SK-N-SH (cell line): Measurements from ENCODE around the gene CANT1. TPM values are rescaled to one million over a fixed set of nuclear protein-coding genes. Genes with fewer than 3 reads are reported as not detected.

Source experiments
- CTCF ChIA-PET: fragments of 300-600, 350-600 bp; formaldehyde crosslinking; extraction: SDS; loops from one replicate; lab custom pipeline; 2021; lab: Yijun Ruan, JAX
- POLR2A ChIA-PET: fragments of 350-600 bp; sonication (Branson Sonifier 250); formaldehyde crosslinking; extraction: SDS; loops from one replicate; lab custom pipeline; 2020; ENCODE audit warnings: antibody characterized with exemption, inconsistent platforms; lab: Yijun Ruan, JAX
- DNase-seq: peaks from one replicate; pipeline ENCODE4 v3.0.0; 2012
- H2AFZ ChIP-seq: fragments of 200-600 bp; sonication (generic); 2 replicates; pipeline ENCODE4 v1.8.1; 2016; ENCODE audit warnings: antibody characterized with exemption, mild to moderate bottlenecking, low read depth
- H3F3A ChIP-seq: fragments of 200-600 bp; sonication (generic); replicated peaks from 2 replicates; pipeline ENCODE3; 2016; ENCODE audit warnings: antibody characterized with exemption, mild to moderate bottlenecking; ENCODE audit not compliant: insufficient read depth
- H3K27ac ChIP-seq, 2 experiments: fragments of 200-500 bp in 1 of 2; fragments of 200-600 bp in 1 of 2; sonication (Bioruptor generic) in 1 of 2; sonication (generic), shearing (Covaris generic) in 1 of 2; 2 replicates each; pipeline versions ENCODE4 v1.5.1 to v1.6.1; 2014 to 2016; ENCODE audit warnings: low read depth in 2 of 2, inconsistent platforms in 1 of 2, low read length in 1 of 2, mild to moderate bottlenecking in 1 of 2, mixed read lengths in 1 of 2
- H3K27me3 ChIP-seq: fragments of 200-600 bp; sonication (generic), shearing (Covaris generic); 2 replicates; pipeline ENCODE4 v1.6.1; 2016; ENCODE audit warnings: mixed run types; ENCODE audit not compliant: insufficient read depth
- H3K36me3 ChIP-seq, 2 experiments: fragments of 200-500 bp in 1 of 2; fragments of 200-600 bp in 1 of 2; sonication (Bioruptor generic) in 1 of 2; sonication (generic) in 1 of 2; replicated peaks in 1 of 2; 2 replicates each; pipeline versions ENCODE3 to v1.5.1; 2014 to 2016; ENCODE audit warnings: low read length in 1 of 2, mild to moderate bottlenecking in 1 of 2; ENCODE audit not compliant: insufficient read depth in 2 of 2, control insufficient read depth in 1 of 2
- H3K4me1 ChIP-seq, 2 experiments: fragments of 200-500 bp in 1 of 2; fragments of 200-600 bp in 1 of 2; sonication (Bioruptor generic) in 1 of 2; sonication (generic), shearing (Covaris generic) in 1 of 2; 2 replicates each; pipeline versions ENCODE4 v1.5.1 to v1.6.1; 2014 to 2016; ENCODE audit warnings: low read depth in 1 of 2, low read length in 1 of 2, mixed run types in 1 of 2; ENCODE audit not compliant: insufficient read depth in 2 of 2, control insufficient read depth in 1 of 2
- H3K4me2 ChIP-seq: fragments of 200-600 bp; sonication (generic), shearing (Covaris generic); 2 replicates; pipeline ENCODE4 v1.6.1; 2017; ENCODE audit warnings: mixed run types
- H3K4me3 ChIP-seq, 2 experiments: fragments of 200-500 bp in 1 of 2; fragments of 200-600 bp in 1 of 2; sonication (Bioruptor generic) in 1 of 2; sonication (generic), shearing (Covaris generic) in 1 of 2; 2 replicates each; pipeline versions ENCODE4 v1.5.1 to v1.8.1; 2014 to 2016; ENCODE audit warnings: low read depth in 2 of 2, inconsistent platforms in 1 of 2, low read length in 1 of 2, mild to moderate bottlenecking in 1 of 2, mixed read lengths in 1 of 2, moderate library complexity in 1 of 2
- H3K79me2 ChIP-seq: fragments of 200-600 bp; sonication (generic); 2 replicates; pipeline ENCODE4 v1.8.1; 2017; ENCODE audit warnings: mild to moderate bottlenecking; ENCODE audit not compliant: insufficient read depth
- H3K9ac ChIP-seq: fragments of 200-600 bp; sonication (generic); 2 replicates; pipeline ENCODE4 v1.6.1; 2017; ENCODE audit warnings: mixed run types
- H3K9me2 ChIP-seq: fragments of 200-600 bp; sonication (generic); 2 replicates; pipeline ENCODE4 v1.6.1; 2017; ENCODE audit warnings: mixed run types
- H3K9me3 ChIP-seq: fragments of 200-600 bp; sonication (generic); 2 replicates; pipeline ENCODE4 v1.6.1; 2017; ENCODE audit warnings: mixed run types, mild to moderate bottlenecking, moderate library complexity
- H4K20me1 ChIP-seq: fragments of 200-600 bp; sonication (generic); 2 replicates; pipeline ENCODE4 v1.6.1; 2017; ENCODE audit warnings: mild to moderate bottlenecking, mixed run types; ENCODE audit not compliant: insufficient read depth
- ELF1 ChIP-seq: IDR thresholded peaks from 2 replicates; pipeline ENCODE4 v1.4.0; 2012
- EP300 ChIP-seq, 2 experiments: IDR thresholded peaks; 2 replicates each; pipeline versions ENCODE4 v1.4.0 to v1.6.1; 2012; ENCODE audit warnings: borderline replicate concordance in 1 of 2, low read depth in 1 of 2, low read length in 1 of 2
- FOXJ3 ChIP-seq: sonication (generic); formaldehyde crosslinking; IDR thresholded peaks from 2 replicates; pipeline ENCODE4 v1.5.1; 2020; ENCODE audit warnings: mild to moderate bottlenecking, missing genetic modification reagents
- FOXM1 ChIP-seq: IDR thresholded peaks from 2 replicates; pipeline ENCODE4 v1.4.0; 2012; ENCODE audit warnings: low read depth, mild to moderate bottlenecking
- GABPA ChIP-seq: IDR thresholded peaks from 2 replicates; pipeline ENCODE4 v1.4.0; 2012; ENCODE audit warnings: low read depth, mild to moderate bottlenecking
- JUND ChIP-seq: IDR thresholded peaks from 2 replicates; pipeline ENCODE4 v1.4.0; 2012
- MXI1 ChIP-seq: IDR thresholded peaks from 2 replicates; pipeline ENCODE4 v1.6.1; 2012; ENCODE audit warnings: mild to moderate bottlenecking, low read depth, low read length, improper control_type of control experiment
- REST ChIP-seq: IDR thresholded peaks from 2 replicates; pipeline ENCODE4 v1.6.1; 2012; ENCODE audit warnings: mild to moderate bottlenecking, low read depth, low read length, moderate library complexity
- RFX5 ChIP-seq: IDR thresholded peaks from 2 replicates; pipeline ENCODE4 v1.6.1; 2012; ENCODE audit warnings: mild to moderate bottlenecking, improper control_type of control experiment, low read length
- SIN3A ChIP-seq: IDR thresholded peaks from 2 replicates; pipeline ENCODE4 v1.6.1; 2012; ENCODE audit warnings: low read depth, mild to moderate bottlenecking, low read length, moderate library complexity, borderline replicate concordance
- TAF1 ChIP-seq: IDR thresholded peaks from 2 replicates; pipeline ENCODE4 v1.6.1; 2012; ENCODE audit warnings: low read depth, mild to moderate bottlenecking, low read length, moderate library complexity, borderline replicate concordance
- YY1 ChIP-seq: IDR thresholded peaks from 2 replicates; pipeline ENCODE4 v1.4.0; 2012; ENCODE audit warnings: low read depth, mild to moderate bottlenecking
- WGBS: methylation state at CpG from one replicate; pipeline ENCODE4 v1.1.6; 2017; ENCODE audit warnings: low lambda C conversion rate; 5-methylcytosine and 5-hydroxymethylcytosine counted together
- polyA plus RNA-seq, 3 experiments: library from polyadenylated mRNA; depleted of rRNA; stranded (reverse); fragments of >200 nt; gene quantifications; 2 replicates each; pipeline ENCODE4 v1.2.3, GENCODE V29; 2012
- TF ChIP-seq, protein P1 (sequence below): IDR thresholded peaks from 2 replicates; pipeline ENCODE4 v1.4.0; 2012; ENCODE audit warnings: low read depth
- TF ChIP-seq, protein P2 (sequence below): IDR thresholded peaks from 2 replicates; pipeline ENCODE4 v1.4.0; 2012; ENCODE audit warnings: low read depth, borderline replicate concordance
- TF ChIP-seq, protein P3 (sequence below): IDR thresholded peaks from 2 replicates; pipeline ENCODE4 v1.4.0; 2012; ENCODE audit warnings: low read depth, borderline replicate concordance

CANT1 gene
- polyA plus RNA-seq, 1 of the 3 experiments (the other 2 are of a cell fraction), result 87.4 TPM

DNA sequence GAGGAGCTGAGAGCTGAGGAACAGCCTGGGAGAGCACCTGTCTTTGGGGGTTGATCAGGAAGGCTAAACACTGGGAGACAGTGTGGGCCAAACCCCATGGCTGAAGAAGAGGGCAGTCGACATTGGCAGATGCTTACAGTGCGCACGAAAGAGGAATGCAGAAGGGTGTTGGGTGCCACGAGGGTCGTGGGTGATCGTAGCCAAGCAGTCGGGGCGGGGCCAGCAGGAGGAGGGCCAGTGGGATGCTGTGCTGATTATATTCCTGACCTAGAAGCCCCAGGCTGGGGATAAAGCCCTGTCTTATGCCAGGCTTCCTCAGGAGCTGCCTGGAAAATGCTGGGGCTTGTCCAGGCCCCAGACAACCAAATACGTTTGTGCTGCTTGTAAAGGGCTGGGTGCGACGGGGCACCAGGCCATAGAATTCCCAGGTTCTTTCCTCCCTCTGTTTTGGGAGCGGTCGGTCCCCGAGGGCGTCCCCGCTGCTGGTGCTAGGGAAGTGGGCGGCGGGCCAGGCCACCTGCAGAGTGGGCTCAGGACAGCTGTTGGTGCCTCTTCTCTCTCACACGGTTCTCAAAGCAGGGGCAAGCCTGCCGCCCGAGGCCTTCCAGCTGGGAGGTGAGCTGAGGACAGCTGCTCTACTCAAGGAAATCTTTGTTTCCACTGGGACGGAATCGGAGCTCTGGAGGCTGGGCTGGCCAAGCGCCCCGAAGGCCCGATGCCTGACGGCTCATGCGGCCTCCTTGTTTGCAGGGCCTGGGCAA lies 24.4 kb upstream of the CANT1 start:
- Histone ChIP-seq H3K36me3 (no peaks in the 10 kb centered on the region), H3K9me2 (no peaks in the 10 kb centered on the region), H3K27ac (no peak overlapping the region), H3K9me3 (no peaks in the 10 kb centered on the region), H3F3A (peaks cover 3% of the 10 kb centered on the region), H3K4me2 (no peak overlapping the region), H3K79me2 (no peaks in the 10 kb centered on the region), H3K4me3 (no peak overlapping the region), H2AFZ (no peak overlapping the region), H3K27me3 (no peaks in the 10 kb centered on the region), H3K4me1 (peaks cover 10 to 21% of the 10 kb centered on the region in 2 experiments; a peak in 3 of 4 replicates), H3K9ac (no peak overlapping the region), H4K20me1 (no peaks in the 10 kb centered on the region)
- DNase-seq, result peak; percentile 52
- CTCF ChIA-PET, result interaction anchor here (0.7 to 22.0 kb wide), 18 partner anchors 5 to 368 kb away, joined by 3 to 405 read pairs (median 4); partner anchors contain the start of gene ENGASE
- 89% methylated on average over 25 of the region's 28 CpGs for WGBS
- TF ChIP-seq EP300 (IDR thresholded peaks at IDR 0.05; ENCODE audit: borderline replicate concordance in 1 of 2, low read depth in 1 of 2, low read length in 1 of 2) (peak in 1 of 2 experiments; percentile 37; a peak in 1 of 4 replicates), MXI1 (no peak), GABPA (no peak)
- POLR2A ChIA-PET, result interaction anchor here (1.4 kb wide), 1 partner anchor 40 kb away, joined by 4 read pairs; the partner anchor contains the start of gene ENGASE

GRCh38 chr17:79033046-79033616 lies 23.6 kb upstream of the CANT1 start:
- 94% methylated on average over 9 of the region's 9 CpGs for WGBS
- Histone ChIP-seq H3K9me3 (no peaks in the 10 kb centered on the region), H3K4me3 (no peak overlapping the region), H3K9me2 (no peaks in the 10 kb centered on the region), H3F3A (peaks cover under 1% of the 10 kb centered on the region), H4K20me1 (no peaks in the 10 kb centered on the region), H3K27me3 (no peaks in the 10 kb centered on the region), H3K27ac (no peak overlapping the region), H2AFZ (no peak overlapping the region), H3K36me3 (no peaks in the 10 kb centered on the region), H3K9ac (no peak overlapping the region), H3K79me2 (no peaks in the 10 kb centered on the region), H3K4me2 (no peak overlapping the region), H3K4me1 (peaks cover 12 to 28% of the 10 kb centered on the region in 2 experiments; a peak in 3 of 4 replicates)
- ChIA-PET CTCF (interaction anchor here (0.6 to 22.0 kb wide), 16 partner anchors 6 to 359 kb away, joined by 3 to 405 read pairs (median 6); partner anchors contain the start of gene ENGASE), POLR2A (no interaction called here)
- no peak for DNase-seq
- TF ChIP-seq TAF1 (no peak), EP300 (IDR thresholded peaks at IDR 0.05; ENCODE audit: borderline replicate concordance in 1 of 2, low read depth in 1 of 2, low read length in 1 of 2) (no peak), YY1 (no peak), RFX5 (no peak), JUND (no peak), FOXJ3 (CRISPR knock-in tag) (no peak), FOXM1 (no peak), ELF1 (no peak), SIN3A (no peak), REST (no peak)
- TF ChIP-seq, protein P1, sequence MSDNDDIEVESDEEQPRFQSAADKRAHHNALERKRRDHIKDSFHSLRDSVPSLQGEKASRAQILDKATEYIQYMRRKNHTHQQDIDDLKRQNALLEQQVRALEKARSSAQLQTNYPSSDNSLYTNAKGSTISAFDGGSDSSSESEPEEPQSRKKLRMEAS, result no peak
- TF ChIP-seq, protein P2, sequence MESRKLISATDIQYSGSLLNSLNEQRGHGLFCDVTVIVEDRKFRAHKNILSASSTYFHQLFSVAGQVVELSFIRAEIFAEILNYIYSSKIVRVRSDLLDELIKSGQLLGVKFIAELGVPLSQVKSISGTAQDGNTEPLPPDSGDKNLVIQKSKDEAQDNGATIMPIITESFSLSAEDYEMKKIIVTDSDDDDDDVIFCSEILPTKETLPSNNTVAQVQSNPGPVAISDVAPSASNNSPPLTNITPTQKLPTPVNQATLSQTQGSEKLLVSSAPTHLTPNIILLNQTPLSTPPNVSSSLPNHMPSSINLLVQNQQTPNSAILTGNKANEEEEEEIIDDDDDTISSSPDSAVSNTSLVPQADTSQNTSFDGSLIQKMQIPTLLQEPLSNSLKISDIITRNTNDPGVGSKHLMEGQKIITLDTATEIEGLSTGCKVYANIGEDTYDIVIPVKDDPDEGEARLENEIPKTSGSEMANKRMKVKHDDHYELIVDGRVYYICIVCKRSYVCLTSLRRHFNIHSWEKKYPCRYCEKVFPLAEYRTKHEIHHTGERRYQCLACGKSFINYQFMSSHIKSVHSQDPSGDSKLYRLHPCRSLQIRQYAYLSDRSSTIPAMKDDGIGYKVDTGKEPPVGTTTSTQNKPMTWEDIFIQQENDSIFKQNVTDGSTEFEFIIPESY, result no peak
- TF ChIP-seq, protein P3, sequence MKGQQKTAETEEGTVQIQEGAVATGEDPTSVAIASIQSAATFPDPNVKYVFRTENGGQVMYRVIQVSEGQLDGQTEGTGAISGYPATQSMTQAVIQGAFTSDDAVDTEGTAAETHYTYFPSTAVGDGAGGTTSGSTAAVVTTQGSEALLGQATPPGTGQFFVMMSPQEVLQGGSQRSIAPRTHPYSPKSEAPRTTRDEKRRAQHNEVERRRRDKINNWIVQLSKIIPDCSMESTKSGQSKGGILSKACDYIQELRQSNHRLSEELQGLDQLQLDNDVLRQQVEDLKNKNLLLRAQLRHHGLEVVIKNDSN, result no peak
